ENCODE measurements around the gene DRD2.

DRD2 gene

GRCh38 chr11:113426686-113427085, 48.5 kb downstream of the DRD2 start:
- no peaks in the 10 kb centered on the region for H3K4me1 ChIP-seq (ENCODE audit: control insufficient read depth, insufficient read depth, low read length, poor library complexity, severe bottlenecking)
- H3K27ac ChIP-seq (ENCODE audit: insufficient read depth, low read length, poor library complexity, severe bottlenecking): no peak overlapping the region
- DNase-seq: no peak
- H3K27me3 ChIP-seq (replicated peaks; ENCODE audit: control insufficient read depth, insufficient read depth, low read length, poor library complexity, severe bottlenecking): no peaks in the 10 kb centered on the region
- H3K36me3 ChIP-seq (ENCODE audit: control insufficient read depth, insufficient read depth, low read length): no peaks in the 10 kb centered on the region
- H3K9me3 ChIP-seq (ENCODE audit: control insufficient read depth, low read length): no peaks in the 10 kb centered on the region
- H3K4me3 ChIP-seq (ENCODE audit: insufficient read depth, low read depth, low read length, poor library complexity, severe bottlenecking): no peak overlapping the region

- no peaks in the 10 kb centered on the region for H3K9me3 ChIP-seq (ENCODE audit: control insufficient read depth, low read length)
- H3K27me3 ChIP-seq (replicated peaks; ENCODE audit: control insufficient read depth, insufficient read depth, low read length, poor library complexity, severe bottlenecking): no peaks in the 10 kb centered on the region
Measured at GRCh38 chr11:113420808-113421207, 54.4 kb downstream of the DRD2 start.

GRCh38 chr11:113419454-113420003, 55.7 kb downstream of the DRD2 start:
- Histone ChIP-seq H3K9me3 (ENCODE audit: control insufficient read depth, low read length) (no peaks in the 10 kb centered on the region), H3K4me1 (ENCODE audit: control insufficient read depth, insufficient read depth, low read length, poor library complexity, severe bottlenecking) (no peaks in the 10 kb centered on the region)

More at GRCh38 chr11:113420808-113421207, 54.4 kb downstream of the DRD2 start:
- no peak overlapping the region for H3K4me3 ChIP-seq (ENCODE audit: insufficient read depth, low read depth, low read length, poor library complexity, severe bottlenecking)
- no peak overlapping the region for H3K27ac ChIP-seq (ENCODE audit: insufficient read depth, low read length, poor library complexity, severe bottlenecking)
- no peaks in the 10 kb centered on the region for H3K4me1 ChIP-seq (ENCODE audit: control insufficient read depth, insufficient read depth, low read length, poor library complexity, severe bottlenecking)
- no peak for DNase-seq
- no peaks in the 10 kb centered on the region for H3K36me3 ChIP-seq (ENCODE audit: control insufficient read depth, insufficient read depth, low read length)

GRCh38 chr11:113417428-113417827, 57.8 kb downstream of the DRD2 start:
- H3K4me1 ChIP-seq (ENCODE audit: control insufficient read depth, insufficient read depth, low read length, poor library complexity, severe bottlenecking): no peaks in the 10 kb centered on the region
- H3K27ac ChIP-seq (ENCODE audit: insufficient read depth, low read length, poor library complexity, severe bottlenecking): no peak overlapping the region
- DNase-seq: no peak
- no peak overlapping the region for H3K4me3 ChIP-seq (ENCODE audit: insufficient read depth, low read depth, low read length, poor library complexity, severe bottlenecking)
- H3K27me3 ChIP-seq (replicated peaks; ENCODE audit: control insufficient read depth, insufficient read depth, low read length, poor library complexity, severe bottlenecking): no peaks in the 10 kb centered on the region
- H3K36me3 ChIP-seq (ENCODE audit: control insufficient read depth, insufficient read depth, low read length): no peaks in the 10 kb centered on the region
- H3K9me3 ChIP-seq (ENCODE audit: control insufficient read depth, low read length): no peaks in the 10 kb centered on the region

More at GRCh38 chr11:113419454-113420003, 55.7 kb downstream of the DRD2 start:
- no peak overlapping the region for H3K27ac ChIP-seq (ENCODE audit: insufficient read depth, low read length, poor library complexity, severe bottlenecking)
- DNase-seq: no peak
- H3K4me3 ChIP-seq (ENCODE audit: insufficient read depth, low read depth, low read length, poor library complexity, severe bottlenecking): no peak overlapping the region
- no peaks in the 10 kb centered on the region for H3K36me3 ChIP-seq (ENCODE audit: control insufficient read depth, insufficient read depth, low read length)
- H3K27me3 ChIP-seq (replicated peaks; ENCODE audit: control insufficient read depth, insufficient read depth, low read length, poor library complexity, severe bottlenecking): no peaks in the 10 kb centered on the region

- no peak overlapping the region for H3K27ac ChIP-seq (ENCODE audit: insufficient read depth, low read length, poor library complexity, severe bottlenecking)
- H3K27me3 ChIP-seq (replicated peaks; ENCODE audit: control insufficient read depth, insufficient read depth, low read length, poor library complexity, severe bottlenecking): no peaks in the 10 kb centered on the region
- DNase-seq: no peak
- no peaks in the 10 kb centered on the region for H3K4me1 ChIP-seq (ENCODE audit: control insufficient read depth, insufficient read depth, low read length, poor library complexity, severe bottlenecking)
- no peak overlapping the region for H3K4me3 ChIP-seq (ENCODE audit: insufficient read depth, low read depth, low read length, poor library complexity, severe bottlenecking)
- H3K36me3 ChIP-seq (ENCODE audit: control insufficient read depth, insufficient read depth, low read length): no peaks in the 10 kb centered on the region
- no peaks in the 10 kb centered on the region for H3K9me3 ChIP-seq (ENCODE audit: control insufficient read depth, low read length)
Measured at GRCh38 chr11:113415343-113415742, 59.9 kb downstream of the DRD2 start.

GRCh38 chr11:113412675-113413074, 62.5 kb downstream of the DRD2 start:
- no peaks in the 10 kb centered on the region for H3K27me3 ChIP-seq (replicated peaks; ENCODE audit: control insufficient read depth, insufficient read depth, low read length, poor library complexity, severe bottlenecking)
- H3K4me3 ChIP-seq (ENCODE audit: insufficient read depth, low read depth, low read length, poor library complexity, severe bottlenecking): no peak overlapping the region
- DNase-seq: no peak
- H3K4me1 ChIP-seq (ENCODE audit: control insufficient read depth, insufficient read depth, low read length, poor library complexity, severe bottlenecking): no peaks in the 10 kb centered on the region
- H3K9me3 ChIP-seq (ENCODE audit: control insufficient read depth, low read length): no peaks in the 10 kb centered on the region
- no peaks in the 10 kb centered on the region for H3K36me3 ChIP-seq (ENCODE audit: control insufficient read depth, insufficient read depth, low read length)
- no peak overlapping the region for H3K27ac ChIP-seq (ENCODE audit: insufficient read depth, low read length, poor library complexity, severe bottlenecking)

GRCh38 chr11:113411536-113411935, 63.7 kb downstream of the DRD2 start:
- Histone ChIP-seq H3K4me3 (ENCODE audit: insufficient read depth, low read depth, low read length, poor library complexity, severe bottlenecking) (no peak overlapping the region), H3K4me1 (ENCODE audit: control insufficient read depth, insufficient read depth, low read length, poor library complexity, severe bottlenecking) (no peaks in the 10 kb centered on the region), H3K27me3 (replicated peaks; ENCODE audit: control insufficient read depth, insufficient read depth, low read length, poor library complexity, severe bottlenecking) (no peaks in the 10 kb centered on the region), H3K9me3 (ENCODE audit: control insufficient read depth, low read length) (no peaks in the 10 kb centered on the region), H3K36me3 (ENCODE audit: control insufficient read depth, insufficient read depth, low read length) (no peaks in the 10 kb centered on the region), H3K27ac (ENCODE audit: insufficient read depth, low read length, poor library complexity, severe bottlenecking) (no peak overlapping the region)
- no peak for DNase-seq

- no peaks in the 10 kb centered on the region for H3K9me3 ChIP-seq (ENCODE audit: control insufficient read depth, low read length)
- H3K27ac ChIP-seq (ENCODE audit: insufficient read depth, low read length, poor library complexity, severe bottlenecking): no peak overlapping the region
- H3K4me3 ChIP-seq (ENCODE audit: insufficient read depth, low read depth, low read length, poor library complexity, severe bottlenecking): no peak overlapping the region
- no peaks in the 10 kb centered on the region for H3K36me3 ChIP-seq (ENCODE audit: control insufficient read depth, insufficient read depth, low read length)
- no peaks in the 10 kb centered on the region for H3K4me1 ChIP-seq (ENCODE audit: control insufficient read depth, insufficient read depth, low read length, poor library complexity, severe bottlenecking)
- DNase-seq: no peak
- H3K27me3 ChIP-seq (replicated peaks; ENCODE audit: control insufficient read depth, insufficient read depth, low read length, poor library complexity, severe bottlenecking): no peaks in the 10 kb centered on the region
Measured at GRCh38 chr11:113410414-113411135, 64.6 kb downstream of the DRD2 start.

GRCh38 chr11:113409526-113409925, 65.7 kb downstream of the DRD2 start:
- H3K4me1 ChIP-seq (ENCODE audit: control insufficient read depth, insufficient read depth, low read length, poor library complexity, severe bottlenecking): no peaks in the 10 kb centered on the region
- H3K36me3 ChIP-seq (ENCODE audit: control insufficient read depth, insufficient read depth, low read length): no peaks in the 10 kb centered on the region
- H3K9me3 ChIP-seq (ENCODE audit: control insufficient read depth, low read length): no peaks in the 10 kb centered on the region
- H3K4me3 ChIP-seq (ENCODE audit: insufficient read depth, low read depth, low read length, poor library complexity, severe bottlenecking): no peak overlapping the region
- no peak for DNase-seq
- H3K27ac ChIP-seq (ENCODE audit: insufficient read depth, low read length, poor library complexity, severe bottlenecking): no peak overlapping the region
- no peaks in the 10 kb centered on the region for H3K27me3 ChIP-seq (replicated peaks; ENCODE audit: control insufficient read depth, insufficient read depth, low read length, poor library complexity, severe bottlenecking)

- Histone ChIP-seq H3K27ac (ENCODE audit: insufficient read depth, low read length, poor library complexity, severe bottlenecking) (no peak overlapping the region), H3K4me3 (ENCODE audit: insufficient read depth, low read depth, low read length, poor library complexity, severe bottlenecking) (no peak overlapping the region), H3K4me1 (ENCODE audit: control insufficient read depth, insufficient read depth, low read length, poor library complexity, severe bottlenecking) (no peaks in the 10 kb centered on the region), H3K9me3 (ENCODE audit: control insufficient read depth, low read length) (no peaks in the 10 kb centered on the region), H3K36me3 (ENCODE audit: control insufficient read depth, insufficient read depth, low read length) (no peaks in the 10 kb centered on the region), H3K27me3 (replicated peaks; ENCODE audit: control insufficient read depth, insufficient read depth, low read length, poor library complexity, severe bottlenecking) (no peaks in the 10 kb centered on the region)
- DNase-seq: no peak
Measured at GRCh38 chr11:113408887-113409286, 66.3 kb downstream of the DRD2 start.
